WTC11 (cell line): ENCODE measurements around the gene MARCHF7. TPM values are rescaled to one million over a fixed set of nuclear protein-coding genes. Genes with fewer than 3 reads are reported as not detected.

Experiments
- ATAC-seq: fragments of 200-7000 bp; cut with Tn5 transposase; 2 replicates; pipeline ENCODE4 v1.10.0; 2021; ENCODE audit warnings: mild to moderate bottlenecking, moderate library complexity
- CTCF ChIA-PET: fragments of 300-600 bp; sonication (Branson Sonifier 250); formaldehyde crosslinking; loops from one replicate; lab custom pipeline; 2021; ENCODE audit warnings: antibody characterized with exemption; lab: Charles Lee
- POLR2A ChIA-PET: fragments of 350-600 bp; sonication (Branson Sonifier 250); formaldehyde crosslinking; loops from one replicate; lab custom pipeline; 2021; ENCODE audit warnings: antibody characterized with exemption; lab: Charles Lee
- DNase-seq: peaks from one replicate; pipeline ENCODE4 v3.0.0; 2021; ENCODE audit warnings: low spot score
- H3K27ac Mint-ChIP-seq: 2 replicates; pipeline ENCODE4 v1.8.0; 2021; ENCODE audit warnings: mixed read lengths
- H3K27me3 Mint-ChIP-seq: 2 replicates; pipeline ENCODE4 v1.8.0; 2021; ENCODE audit warnings: low read depth, mild to moderate bottlenecking, moderate library complexity, mixed read lengths
- H3K36me3 Mint-ChIP-seq: 2 replicates; pipeline ENCODE4 v1.8.0; 2021; ENCODE audit warnings: mixed read lengths
- H3K4me1 Mint-ChIP-seq: 2 replicates; pipeline ENCODE4 v1.8.0; 2022; ENCODE audit warnings: mixed read lengths
- H3K4me3 Mint-ChIP-seq: 2 replicates; pipeline ENCODE4 v1.8.0; 2021; ENCODE audit warnings: mild to moderate bottlenecking, moderate library complexity, mixed read lengths
- H3K9me3 Mint-ChIP-seq: 2 replicates; pipeline ENCODE4 v1.8.0; 2021; ENCODE audit warnings: mixed read lengths
- CREM ChIP-seq: sonication (generic); formaldehyde crosslinking; IDR thresholded peaks from 2 replicates; pipeline ENCODE4 v1.8.1; 2022; ENCODE audit warnings: mild to moderate bottlenecking, missing genetic modification reagents, moderate library complexity
- GTF2I ChIP-seq: fragments of 250-450 bp; sonication (Bioruptor Pico); conservative IDR thresholded peaks from 2 replicates; pipeline ENCODE4 v1.4.0; 2021; ENCODE audit warnings: mild to moderate bottlenecking
- JAZF1 ChIP-seq: fragments of 250-450 bp; sonication (Bioruptor Pico); IDR thresholded peaks from 2 replicates; pipeline ENCODE4 v1.9.0; 2021; ENCODE audit warnings: moderate library complexity, mild to moderate bottlenecking, inconsistent platforms
- MXD4 ChIP-seq: fragments of 250-450 bp; sonication (Bioruptor Pico); IDR thresholded peaks from 2 replicates; pipeline ENCODE4 v1.8.0; 2021; ENCODE audit warnings: mild to moderate bottlenecking, moderate library complexity, borderline replicate concordance
- NFYB ChIP-seq: sonication (generic); formaldehyde crosslinking; conservative IDR thresholded peaks from 2 replicates; pipeline ENCODE4 v1.8.0; 2022; ENCODE audit warnings: low read depth, missing genetic modification reagents
- RORB ChIP-seq: fragments of 250-450 bp; sonication (Bioruptor Pico); IDR thresholded peaks from 2 replicates; pipeline ENCODE4 v1.9.0; 2021; ENCODE audit warnings: mild to moderate bottlenecking
- ZNF671 ChIP-seq: fragments of 250-450 bp; sonication (Bioruptor Pico); IDR thresholded peaks from 2 replicates; pipeline ENCODE4 v1.8.0; 2021; ENCODE audit warnings: mild to moderate bottlenecking
- total RNA-seq: library from RNA; stranded (reverse); gene quantifications from 3 replicates; pipeline ENCODE4 v1.2.3, GENCODE V29; 2021
- TF ChIP-seq, protein P1 (sequence below): sonication (generic); formaldehyde crosslinking; IDR thresholded peaks from 2 replicates; pipeline ENCODE4 v1.8.1; 2022; ENCODE audit warnings: mild to moderate bottlenecking, moderate library complexity, missing genetic modification reagents
- TF ChIP-seq, protein P2 (sequence below): sonication (generic); formaldehyde crosslinking; IDR thresholded peaks from 2 replicates; pipeline ENCODE4 v1.8.1; 2023; ENCODE audit warnings: mild to moderate bottlenecking, missing genetic modification reagents
- TF ChIP-seq, protein P3 (sequence below): sonication (generic); formaldehyde crosslinking; IDR thresholded peaks from 2 replicates; pipeline ENCODE4 v1.8.0; 2023; ENCODE audit warnings: mild to moderate bottlenecking, missing genetic modification reagents
- TF ChIP-seq, protein P4 (sequence below): fragments of 250-450 bp; sonication (Bioruptor Pico); IDR thresholded peaks from 2 replicates; pipeline ENCODE4 v1.9.0; 2021; ENCODE audit warnings: mild to moderate bottlenecking
- TF ChIP-seq, protein P5 (sequence below): sonication (generic); formaldehyde crosslinking; IDR thresholded peaks from 2 replicates; pipeline ENCODE4 v1.8.1; 2022; ENCODE audit warnings: missing genetic modification reagents, borderline replicate concordance
- TF ChIP-seq, protein P6 (sequence below): sonication (generic); formaldehyde crosslinking; IDR thresholded peaks from 2 replicates; pipeline ENCODE4 v1.8.1; 2023; ENCODE audit warnings: mild to moderate bottlenecking, missing genetic modification reagents, borderline replicate concordance
- TF ChIP-seq, protein P7 (sequence below): sonication (generic); formaldehyde crosslinking; IDR thresholded peaks from 2 replicates; pipeline ENCODE4 v1.8.0; 2022; ENCODE audit warnings: mild to moderate bottlenecking, missing genetic modification reagents
- TF ChIP-seq, protein P8 (sequence below): sonication (generic); formaldehyde crosslinking; IDR thresholded peaks from 2 replicates; pipeline ENCODE4 v1.8.1; 2023; ENCODE audit warnings: mild to moderate bottlenecking, missing genetic modification reagents

MARCHF7 gene
- total RNA-seq, 1 experiment from 2014 or later: 84.0 TPM

DNA sequence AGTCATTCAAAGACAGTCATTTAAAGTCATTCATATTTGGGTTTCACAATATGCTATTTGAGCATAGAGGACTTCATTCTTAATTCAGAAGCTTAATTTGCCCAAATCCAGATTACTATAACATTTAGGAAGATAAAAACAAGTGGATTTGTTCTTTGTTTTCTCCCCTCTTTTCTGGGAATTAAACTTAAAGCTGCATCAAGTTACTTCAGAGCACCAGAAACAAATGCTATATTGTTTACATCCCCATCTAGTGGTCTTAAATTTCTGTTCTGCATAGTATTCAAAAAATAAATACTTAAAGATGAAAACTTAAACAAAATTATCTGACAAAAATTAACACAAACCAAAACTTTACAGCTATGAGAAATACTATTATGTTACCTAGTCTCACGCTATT is 34.7 kb upstream of the MARCHF7 start:
- TF ChIP-seq CREM (no peak), MXD4 (CRISPR knock-in tag) (no peak), RORB (CRISPR knock-in tag) (no peak), NFYB (CRISPR knock-in tag) (no peak)
- TF ChIP-seq, protein P1, sequence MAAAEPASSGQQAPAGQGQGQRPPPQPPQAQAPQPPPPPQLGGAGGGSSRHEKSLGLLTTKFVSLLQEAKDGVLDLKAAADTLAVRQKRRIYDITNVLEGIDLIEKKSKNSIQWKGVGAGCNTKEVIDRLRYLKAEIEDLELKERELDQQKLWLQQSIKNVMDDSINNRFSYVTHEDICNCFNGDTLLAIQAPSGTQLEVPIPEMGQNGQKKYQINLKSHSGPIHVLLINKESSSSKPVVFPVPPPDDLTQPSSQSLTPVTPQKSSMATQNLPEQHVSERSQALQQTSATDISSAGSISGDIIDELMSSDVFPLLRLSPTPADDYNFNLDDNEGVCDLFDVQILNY (CRISPR knock-in tag): no peak
- TF ChIP-seq, protein P2, sequence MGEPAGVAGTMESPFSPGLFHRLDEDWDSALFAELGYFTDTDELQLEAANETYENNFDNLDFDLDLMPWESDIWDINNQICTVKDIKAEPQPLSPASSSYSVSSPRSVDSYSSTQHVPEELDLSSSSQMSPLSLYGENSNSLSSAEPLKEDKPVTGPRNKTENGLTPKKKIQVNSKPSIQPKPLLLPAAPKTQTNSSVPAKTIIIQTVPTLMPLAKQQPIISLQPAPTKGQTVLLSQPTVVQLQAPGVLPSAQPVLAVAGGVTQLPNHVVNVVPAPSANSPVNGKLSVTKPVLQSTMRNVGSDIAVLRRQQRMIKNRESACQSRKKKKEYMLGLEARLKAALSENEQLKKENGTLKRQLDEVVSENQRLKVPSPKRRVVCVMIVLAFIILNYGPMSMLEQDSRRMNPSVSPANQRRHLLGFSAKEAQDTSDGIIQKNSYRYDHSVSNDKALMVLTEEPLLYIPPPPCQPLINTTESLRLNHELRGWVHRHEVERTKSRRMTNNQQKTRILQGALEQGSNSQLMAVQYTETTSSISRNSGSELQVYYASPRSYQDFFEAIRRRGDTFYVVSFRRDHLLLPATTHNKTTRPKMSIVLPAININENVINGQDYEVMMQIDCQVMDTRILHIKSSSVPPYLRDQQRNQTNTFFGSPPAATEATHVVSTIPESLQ: no peak
- TF ChIP-seq, protein P3, sequence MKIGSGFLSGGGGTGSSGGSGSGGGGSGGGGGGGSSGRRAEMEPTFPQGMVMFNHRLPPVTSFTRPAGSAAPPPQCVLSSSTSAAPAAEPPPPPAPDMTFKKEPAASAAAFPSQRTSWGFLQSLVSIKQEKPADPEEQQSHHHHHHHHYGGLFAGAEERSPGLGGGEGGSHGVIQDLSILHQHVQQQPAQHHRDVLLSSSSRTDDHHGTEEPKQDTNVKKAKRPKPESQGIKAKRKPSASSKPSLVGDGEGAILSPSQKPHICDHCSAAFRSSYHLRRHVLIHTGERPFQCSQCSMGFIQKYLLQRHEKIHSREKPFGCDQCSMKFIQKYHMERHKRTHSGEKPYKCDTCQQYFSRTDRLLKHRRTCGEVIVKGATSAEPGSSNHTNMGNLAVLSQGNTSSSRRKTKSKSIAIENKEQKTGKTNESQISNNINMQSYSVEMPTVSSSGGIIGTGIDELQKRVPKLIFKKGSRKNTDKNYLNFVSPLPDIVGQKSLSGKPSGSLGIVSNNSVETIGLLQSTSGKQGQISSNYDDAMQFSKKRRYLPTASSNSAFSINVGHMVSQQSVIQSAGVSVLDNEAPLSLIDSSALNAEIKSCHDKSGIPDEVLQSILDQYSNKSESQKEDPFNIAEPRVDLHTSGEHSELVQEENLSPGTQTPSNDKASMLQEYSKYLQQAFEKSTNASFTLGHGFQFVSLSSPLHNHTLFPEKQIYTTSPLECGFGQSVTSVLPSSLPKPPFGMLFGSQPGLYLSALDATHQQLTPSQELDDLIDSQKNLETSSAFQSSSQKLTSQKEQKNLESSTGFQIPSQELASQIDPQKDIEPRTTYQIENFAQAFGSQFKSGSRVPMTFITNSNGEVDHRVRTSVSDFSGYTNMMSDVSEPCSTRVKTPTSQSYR (CRISPR knock-in tag): no peak
- TF ChIP-seq, protein P4, sequence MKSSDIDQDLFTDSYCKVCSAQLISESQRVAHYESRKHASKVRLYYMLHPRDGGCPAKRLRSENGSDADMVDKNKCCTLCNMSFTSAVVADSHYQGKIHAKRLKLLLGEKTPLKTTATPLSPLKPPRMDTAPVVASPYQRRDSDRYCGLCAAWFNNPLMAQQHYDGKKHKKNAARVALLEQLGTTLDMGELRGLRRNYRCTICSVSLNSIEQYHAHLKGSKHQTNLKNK: no peak
- TF ChIP-seq, protein P5, sequence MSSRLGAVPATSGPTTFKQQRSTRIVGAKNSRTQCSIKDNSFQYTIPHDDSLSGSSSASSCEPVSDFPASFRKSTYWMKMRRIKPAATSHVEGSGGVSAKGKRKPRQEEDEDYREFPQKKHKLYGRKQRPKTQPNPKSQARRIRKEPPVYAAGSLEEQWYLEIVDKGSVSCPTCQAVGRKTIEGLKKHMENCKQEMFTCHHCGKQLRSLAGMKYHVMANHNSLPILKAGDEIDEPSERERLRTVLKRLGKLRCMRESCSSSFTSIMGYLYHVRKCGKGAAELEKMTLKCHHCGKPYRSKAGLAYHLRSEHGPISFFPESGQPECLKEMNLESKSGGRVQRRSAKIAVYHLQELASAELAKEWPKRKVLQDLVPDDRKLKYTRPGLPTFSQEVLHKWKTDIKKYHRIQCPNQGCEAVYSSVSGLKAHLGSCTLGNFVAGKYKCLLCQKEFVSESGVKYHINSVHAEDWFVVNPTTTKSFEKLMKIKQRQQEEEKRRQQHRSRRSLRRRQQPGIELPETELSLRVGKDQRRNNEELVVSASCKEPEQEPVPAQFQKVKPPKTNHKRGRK (CRISPR knock-in tag): no peak
- Mint-ChIP-seq H3K27me3 (no peaks in the 10 kb centered on the region), H3K27ac (no peak overlapping the region), H3K4me3 (no peak overlapping the region), H3K4me1 (peaks cover 5% of the 10 kb centered on the region), H3K36me3 (no peaks in the 10 kb centered on the region), H3K9me3 (no peaks in the 10 kb centered on the region)
- no peak for ATAC-seq
- no peak for DNase-seq
- CTCF ChIA-PET: interaction anchor here (1.1 kb wide), 1 partner anchor 120 kb away, joined by 5 read pairs; no protein-coding TSS in a partner anchor
- POLR2A ChIA-PET: no interaction called here

DNA sequence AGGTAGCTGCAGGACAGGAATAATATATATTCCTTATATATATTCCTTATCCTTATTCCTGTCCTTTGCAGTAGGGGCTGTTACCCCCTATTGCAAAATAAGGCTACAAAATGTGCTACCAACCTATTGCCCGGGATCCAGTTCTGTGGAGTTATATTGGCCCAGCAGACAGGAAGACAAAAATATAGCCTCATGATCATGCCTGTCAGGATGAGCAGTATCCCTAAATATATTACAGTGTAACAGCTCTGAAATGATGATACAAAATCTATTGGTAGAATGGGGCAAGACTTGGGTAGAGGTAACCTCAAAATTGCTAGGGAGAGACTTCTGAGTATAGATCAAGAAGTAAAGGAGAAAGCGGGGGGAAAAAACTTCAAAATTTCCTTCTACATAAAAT is 31.6 kb upstream of the MARCHF7 start:
- Mint-ChIP-seq H3K9me3 (no peaks in the 10 kb centered on the region), H3K4me1 (peaks cover 11% of the 10 kb centered on the region), H3K27ac (no peak overlapping the region), H3K27me3 (no peaks in the 10 kb centered on the region), H3K36me3 (no peaks in the 10 kb centered on the region), H3K4me3 (no peak overlapping the region)
- no peak for ATAC-seq
- CTCF ChIA-PET: no interaction called here
- DNase-seq: no peak
- POLR2A ChIA-PET: interaction anchor here (1.3 kb wide), 1 partner anchor 31 kb away, joined by 4 read pairs; the partner anchor contains the start of gene MARCHF7
- TF ChIP-seq NFYB (CRISPR knock-in tag): no peak
- TF ChIP-seq, protein P6, sequence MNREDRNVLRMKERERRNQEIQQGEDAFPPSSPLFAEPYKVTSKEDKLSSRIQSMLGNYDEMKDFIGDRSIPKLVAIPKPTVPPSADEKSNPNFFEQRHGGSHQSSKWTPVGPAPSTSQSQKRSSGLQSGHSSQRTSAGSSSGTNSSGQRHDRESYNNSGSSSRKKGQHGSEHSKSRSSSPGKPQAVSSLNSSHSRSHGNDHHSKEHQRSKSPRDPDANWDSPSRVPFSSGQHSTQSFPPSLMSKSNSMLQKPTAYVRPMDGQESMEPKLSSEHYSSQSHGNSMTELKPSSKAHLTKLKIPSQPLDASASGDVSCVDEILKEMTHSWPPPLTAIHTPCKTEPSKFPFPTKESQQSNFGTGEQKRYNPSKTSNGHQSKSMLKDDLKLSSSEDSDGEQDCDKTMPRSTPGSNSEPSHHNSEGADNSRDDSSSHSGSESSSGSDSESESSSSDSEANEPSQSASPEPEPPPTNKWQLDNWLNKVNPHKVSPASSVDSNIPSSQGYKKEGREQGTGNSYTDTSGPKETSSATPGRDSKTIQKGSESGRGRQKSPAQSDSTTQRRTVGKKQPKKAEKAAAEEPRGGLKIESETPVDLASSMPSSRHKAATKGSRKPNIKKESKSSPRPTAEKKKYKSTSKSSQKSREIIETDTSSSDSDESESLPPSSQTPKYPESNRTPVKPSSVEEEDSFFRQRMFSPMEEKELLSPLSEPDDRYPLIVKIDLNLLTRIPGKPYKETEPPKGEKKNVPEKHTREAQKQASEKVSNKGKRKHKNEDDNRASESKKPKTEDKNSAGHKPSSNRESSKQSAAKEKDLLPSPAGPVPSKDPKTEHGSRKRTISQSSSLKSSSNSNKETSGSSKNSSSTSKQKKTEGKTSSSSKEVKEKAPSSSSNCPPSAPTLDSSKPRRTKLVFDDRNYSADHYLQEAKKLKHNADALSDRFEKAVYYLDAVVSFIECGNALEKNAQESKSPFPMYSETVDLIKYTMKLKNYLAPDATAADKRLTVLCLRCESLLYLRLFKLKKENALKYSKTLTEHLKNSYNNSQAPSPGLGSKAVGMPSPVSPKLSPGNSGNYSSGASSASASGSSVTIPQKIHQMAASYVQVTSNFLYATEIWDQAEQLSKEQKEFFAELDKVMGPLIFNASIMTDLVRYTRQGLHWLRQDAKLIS (CRISPR knock-in tag): no peak
- no peak for TF ChIP-seq ZNF671 (CRISPR knock-in tag)
- no peak for TF ChIP-seq JAZF1 (CRISPR knock-in tag)
- TF ChIP-seq, protein P7, sequence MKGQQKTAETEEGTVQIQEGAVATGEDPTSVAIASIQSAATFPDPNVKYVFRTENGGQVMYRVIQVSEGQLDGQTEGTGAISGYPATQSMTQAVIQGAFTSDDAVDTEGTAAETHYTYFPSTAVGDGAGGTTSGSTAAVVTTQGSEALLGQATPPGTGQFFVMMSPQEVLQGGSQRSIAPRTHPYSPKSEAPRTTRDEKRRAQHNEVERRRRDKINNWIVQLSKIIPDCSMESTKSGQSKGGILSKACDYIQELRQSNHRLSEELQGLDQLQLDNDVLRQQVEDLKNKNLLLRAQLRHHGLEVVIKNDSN: no peak
- TF ChIP-seq GTF2I: no peak
- TF ChIP-seq, protein P1 (CRISPR knock-in tag): no peak
- TF ChIP-seq, protein P8, sequence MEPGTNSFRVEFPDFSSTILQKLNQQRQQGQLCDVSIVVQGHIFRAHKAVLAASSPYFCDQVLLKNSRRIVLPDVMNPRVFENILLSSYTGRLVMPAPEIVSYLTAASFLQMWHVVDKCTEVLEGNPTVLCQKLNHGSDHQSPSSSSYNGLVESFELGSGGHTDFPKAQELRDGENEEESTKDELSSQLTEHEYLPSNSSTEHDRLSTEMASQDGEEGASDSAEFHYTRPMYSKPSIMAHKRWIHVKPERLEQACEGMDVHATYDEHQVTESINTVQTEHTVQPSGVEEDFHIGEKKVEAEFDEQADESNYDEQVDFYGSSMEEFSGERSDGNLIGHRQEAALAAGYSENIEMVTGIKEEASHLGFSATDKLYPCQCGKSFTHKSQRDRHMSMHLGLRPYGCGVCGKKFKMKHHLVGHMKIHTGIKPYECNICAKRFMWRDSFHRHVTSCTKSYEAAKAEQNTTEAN (CRISPR knock-in tag): no peak
